MCF 10A (cell line): Measurements from ENCODE around the gene ALG8. TPM values are rescaled to one million over a fixed set of nuclear protein-coding genes. Genes with fewer than 3 reads are reported as not detected.
A peak's percentile ranks its signal among the peaks of the same experiment; 100 is the strongest.

Source experiments
- BruUV-seq: library from RNA; stranded (reverse); fragments of 400-500 nt; replicated peaks from 2 replicates; lab custom pipeline; 2021; lab: Mats Ljungman, UMichigan
- CTCF ChIA-PET: fragments of 300-600 bp; sonication (Branson Sonifier 250); formaldehyde crosslinking; extraction: SDS; loops from one replicate; lab custom pipeline; 2021; ENCODE audit warnings: antibody characterized with exemption, inconsistent platforms; lab: Yijun Ruan, JAX
- POLR2A ChIA-PET: fragments of 300-600, 350-650 bp; sonication (Branson Sonifier 250); formaldehyde crosslinking; extraction: SDS; loops from one replicate; lab custom pipeline; 2020; ENCODE audit warnings: antibody characterized with exemption, inconsistent platforms; lab: Yijun Ruan, JAX
- DNase-seq: peaks from one replicate; pipeline ENCODE4 v3.0.0-alpha.2; 2018; ENCODE audit not compliant: unreplicated experiment
- H3K27ac Mint-ChIP-seq: one replicate; pipeline ENCODE4 v1.8.0; 2022; ENCODE audit warnings: mild to moderate bottlenecking, low read depth, mixed read lengths; ENCODE audit not compliant: unreplicated experiment
- H3K27me3 Mint-ChIP-seq: one replicate; pipeline ENCODE4 v1.8.0; 2022; ENCODE audit warnings: mixed read lengths; ENCODE audit not compliant: insufficient read depth, unreplicated experiment
- H3K36me3 Mint-ChIP-seq: one replicate; pipeline ENCODE4 v1.8.0; 2022; ENCODE audit warnings: mild to moderate bottlenecking, moderate library complexity, mixed read lengths; ENCODE audit not compliant: insufficient read depth, unreplicated experiment
- H3K4me1 Mint-ChIP-seq: one replicate; pipeline ENCODE4 v1.8.0; 2022; ENCODE audit warnings: mixed read lengths; ENCODE audit not compliant: insufficient read depth, unreplicated experiment
- H3K4me3 Mint-ChIP-seq: one replicate; pipeline ENCODE4 v1.8.0; 2022; ENCODE audit warnings: mild to moderate bottlenecking, moderate library complexity, mixed read lengths; ENCODE audit not compliant: unreplicated experiment
- H3K9me3 Mint-ChIP-seq: one replicate; pipeline ENCODE4 v1.8.0; 2022; ENCODE audit warnings: mixed read lengths; ENCODE audit not compliant: unreplicated experiment
- intact Hi-C: fragments of 100-400 bp; cut with micrococcal nuclease; formaldehyde crosslinking; loops from 2 replicates; pipeline ENCODE4 v1.14.1; 2022
- total RNA-seq: library from RNA; stranded (reverse); gene quantifications from 2 replicates; pipeline ENCODE4 v1.2.3, GENCODE V29; 2022
- TF ChIP-seq, protein P1 (sequence below): fragments of 200-600 bp; IDR thresholded peaks from one replicate; pipeline ENCODE4 v1.8.0; 2022; ENCODE audit warnings: antibody characterized with exemption, mild to moderate bottlenecking; ENCODE audit not compliant: unreplicated experiment

The ALG8 gene
- total RNA-seq, 1 experiment from 2014 or later: 37.2 TPM

DNA sequence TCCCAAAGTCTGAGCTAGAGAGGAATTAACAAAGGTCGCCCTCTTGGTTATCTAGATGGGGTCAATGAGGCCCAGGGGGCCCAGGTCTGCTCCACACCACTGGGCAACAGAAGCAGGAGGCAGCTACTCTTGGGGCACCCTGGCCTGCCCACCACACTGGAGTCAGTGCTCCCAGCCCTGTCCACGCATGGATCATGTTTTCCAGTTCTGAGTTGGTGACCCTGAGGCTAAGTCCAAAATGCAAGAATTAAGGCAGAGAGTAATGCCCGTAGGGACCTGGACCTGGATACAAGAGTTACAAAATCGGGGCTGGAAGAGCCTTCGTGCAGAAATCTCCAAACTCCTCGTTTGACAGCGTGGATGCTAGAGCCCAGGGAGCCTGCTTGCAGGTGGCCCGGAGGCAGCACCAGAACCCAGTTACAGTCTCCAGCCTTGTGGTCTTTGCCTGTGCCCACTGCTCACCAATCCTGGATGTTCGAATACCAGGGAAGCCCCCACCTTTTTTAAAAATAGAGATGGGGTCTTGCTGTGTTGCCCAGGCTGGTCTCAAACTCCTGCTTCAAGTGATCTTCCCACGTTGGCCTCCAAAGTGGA is 81.9 kb downstream of the ALG8 start:
- ChIA-PET CTCF (interaction anchor here (0.5 kb wide), 1 partner anchor 52 kb away, joined by 3 read pairs; no protein-coding TSS in a partner anchor), POLR2A (no interaction called here)
- no peaks in the 10 kb centered on the region for H3K9me3 Mint-ChIP-seq
- intact Hi-C loops: no loop called here
- no peaks in the 10 kb centered on the region for H3K27me3 Mint-ChIP-seq
- H3K27ac Mint-ChIP-seq: no peak overlapping the region
- H3K4me1 Mint-ChIP-seq: peaks cover 9% of the 10 kb centered on the region
- peaks cover 6% of the 10 kb centered on the region for H3K36me3 Mint-ChIP-seq
- no peak overlapping the region for H3K4me3 Mint-ChIP-seq
- TF ChIP-seq, protein P1, sequence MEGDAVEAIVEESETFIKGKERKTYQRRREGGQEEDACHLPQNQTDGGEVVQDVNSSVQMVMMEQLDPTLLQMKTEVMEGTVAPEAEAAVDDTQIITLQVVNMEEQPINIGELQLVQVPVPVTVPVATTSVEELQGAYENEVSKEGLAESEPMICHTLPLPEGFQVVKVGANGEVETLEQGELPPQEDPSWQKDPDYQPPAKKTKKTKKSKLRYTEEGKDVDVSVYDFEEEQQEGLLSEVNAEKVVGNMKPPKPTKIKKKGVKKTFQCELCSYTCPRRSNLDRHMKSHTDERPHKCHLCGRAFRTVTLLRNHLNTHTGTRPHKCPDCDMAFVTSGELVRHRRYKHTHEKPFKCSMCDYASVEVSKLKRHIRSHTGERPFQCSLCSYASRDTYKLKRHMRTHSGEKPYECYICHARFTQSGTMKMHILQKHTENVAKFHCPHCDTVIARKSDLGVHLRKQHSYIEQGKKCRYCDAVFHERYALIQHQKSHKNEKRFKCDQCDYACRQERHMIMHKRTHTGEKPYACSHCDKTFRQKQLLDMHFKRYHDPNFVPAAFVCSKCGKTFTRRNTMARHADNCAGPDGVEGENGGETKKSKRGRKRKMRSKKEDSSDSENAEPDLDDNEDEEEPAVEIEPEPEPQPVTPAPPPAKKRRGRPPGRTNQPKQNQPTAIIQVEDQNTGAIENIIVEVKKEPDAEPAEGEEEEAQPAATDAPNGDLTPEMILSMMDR: no peak
- DNase-seq: no peak
- no TSS peak for BruUV-seq

DNA sequence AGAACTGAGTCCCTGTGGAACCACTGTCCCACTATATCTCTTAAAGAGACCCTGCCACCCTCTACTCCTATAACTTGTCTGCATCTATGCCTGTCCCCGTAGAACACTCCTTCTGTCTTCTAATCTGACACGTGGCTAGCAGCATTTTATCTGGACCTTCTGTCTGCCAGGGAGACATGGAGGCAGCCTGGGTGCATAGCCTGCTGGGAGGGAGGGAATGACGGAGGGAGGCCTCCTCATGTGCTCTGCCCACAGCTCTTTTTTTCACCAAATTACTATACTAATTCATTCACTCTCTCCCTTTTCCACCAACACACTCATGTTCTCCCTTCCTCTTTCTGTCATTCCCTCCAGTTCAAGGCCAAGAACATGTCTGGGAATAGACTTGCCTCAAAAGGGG is 83.3 kb downstream of the ALG8 start:
- Mint-ChIP-seq H3K36me3 (peaks cover 6% of the 10 kb centered on the region), H3K9me3 (no peaks in the 10 kb centered on the region), H3K27ac (no peak overlapping the region), H3K4me1 (peaks cover 10% of the 10 kb centered on the region), H3K27me3 (no peaks in the 10 kb centered on the region), H3K4me3 (no peak overlapping the region)
- POLR2A ChIA-PET: no interaction called here
- intact Hi-C loops: no loop called here
- TF ChIP-seq, protein P1: no peak
- DNase-seq: no peak
- CTCF ChIA-PET: interaction anchor here (1.2 to 3.1 kb wide), 2 partner anchors 11 to 280 kb away, joined by 3 to 19 read pairs; no protein-coding TSS in a partner anchor
- no TSS peak for BruUV-seq

DNA sequence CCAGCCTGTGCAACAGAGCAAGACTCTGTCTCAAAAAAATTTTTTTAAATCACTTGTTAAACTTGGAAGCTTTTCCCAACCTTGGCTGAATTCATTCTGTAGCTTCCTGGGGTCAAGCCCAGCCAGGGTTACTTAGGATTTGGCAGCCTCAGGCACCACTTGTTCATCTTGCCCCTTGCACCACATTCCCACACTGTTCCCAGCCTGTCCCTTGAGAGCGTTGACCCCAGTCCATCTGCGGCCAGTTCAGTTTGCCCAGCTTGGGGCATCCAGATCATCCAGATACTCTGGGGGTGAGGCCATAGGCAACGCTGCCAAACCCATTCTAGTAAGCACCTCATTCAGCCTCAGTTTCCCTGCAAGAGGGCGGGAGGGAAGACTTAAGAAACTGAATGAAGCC is 84.5 kb downstream of the ALG8 start:
- H3K9me3 Mint-ChIP-seq: no peaks in the 10 kb centered on the region
- intact Hi-C loops: no loop called here
- no peaks in the 10 kb centered on the region for H3K27me3 Mint-ChIP-seq
- DNase-seq: no peak
- H3K36me3 Mint-ChIP-seq: peaks cover 4% of the 10 kb centered on the region
- no peak overlapping the region for H3K4me3 Mint-ChIP-seq
- TF ChIP-seq, protein P1: no peak
- ChIA-PET POLR2A (interaction anchor here (0.8 to 1.7 kb wide), 3 partner anchors 15 to 60 kb away, joined by 3 to 5 read pairs (median 3); partner anchors contain the start of genes INTS4 and NDUFC2), CTCF (interaction anchor here (1.2 to 3.1 kb wide), 5 partner anchors 10 to 279 kb away, joined by 3 to 19 read pairs (median 5); no protein-coding TSS in a partner anchor)
- H3K27ac Mint-ChIP-seq: no peak overlapping the region
- no TSS peak for BruUV-seq
- H3K4me1 Mint-ChIP-seq: peaks cover 13% of the 10 kb centered on the region

DNA sequence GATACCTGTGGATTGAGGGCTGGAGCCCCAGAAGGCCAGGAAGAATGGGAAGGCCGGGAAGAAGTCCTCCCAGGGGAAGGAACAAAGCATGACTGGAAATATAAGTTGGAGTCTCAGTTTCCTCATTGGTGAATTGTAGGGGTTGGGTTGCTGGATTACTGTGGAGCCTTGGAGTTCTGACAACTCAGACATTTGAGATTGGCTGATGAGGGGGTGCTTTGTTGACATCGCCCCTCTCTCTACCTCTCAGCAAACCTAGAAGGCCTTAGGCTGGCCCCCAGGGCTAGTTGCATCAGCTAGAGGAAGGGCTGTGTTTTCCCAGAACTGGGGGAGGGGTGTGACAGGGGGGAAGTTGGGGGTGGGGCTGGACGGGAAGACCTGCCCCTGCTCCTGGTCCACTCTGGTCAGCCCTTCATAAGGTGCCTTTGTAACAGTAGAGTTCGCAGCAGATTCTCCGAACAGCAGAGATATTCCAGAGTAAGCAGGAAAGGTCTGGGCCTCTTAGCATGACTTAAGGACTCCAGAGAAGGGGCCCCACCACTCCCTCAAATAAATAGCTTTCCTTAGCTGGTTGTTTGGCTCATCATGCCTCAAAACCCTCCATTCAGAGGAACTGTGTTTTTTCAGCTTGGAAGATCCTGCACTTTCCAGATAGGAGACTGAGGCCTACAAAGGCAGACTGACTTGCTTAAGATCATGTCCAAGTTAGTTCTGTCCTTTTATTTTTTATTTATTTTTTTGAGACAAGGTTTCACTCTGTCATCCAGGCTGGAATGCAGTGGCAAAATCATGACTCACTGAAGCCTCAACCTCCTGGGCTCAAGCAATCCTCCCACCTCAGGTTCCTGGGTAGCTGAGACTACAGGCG is 88.2 kb downstream of the ALG8 start:
- H3K36me3 Mint-ChIP-seq: no peaks in the 10 kb centered on the region
- no peak overlapping the region for H3K4me3 Mint-ChIP-seq
- intact Hi-C loops: loop anchor here (1.0 kb wide), 1 partner anchor 28 kb away; the partner anchor contains the start of gene NDUFC2
- peak overlapping the region; percentile 79 for H3K27ac Mint-ChIP-seq
- ChIA-PET POLR2A (interaction anchor here (1.1 kb wide), 1 partner anchor 11 kb away, joined by 4 read pairs; no protein-coding TSS in a partner anchor), CTCF (interaction anchor here (0.9 kb wide), 1 partner anchor 57 kb away, joined by 4 read pairs; no protein-coding TSS in a partner anchor)
- no peaks in the 10 kb centered on the region for H3K9me3 Mint-ChIP-seq
- TF ChIP-seq, protein P1: no peak
- no TSS peak for BruUV-seq
- H3K27me3 Mint-ChIP-seq: no peaks in the 10 kb centered on the region
- H3K4me1 Mint-ChIP-seq: peaks cover 15% of the 10 kb centered on the region
- DNase-seq: peak; percentile 76
